HG03280 (cell line): ENCODE results near the gene PATE2.

Experiments
- ATAC-seq: cut with Tn5 transposase; IDR thresholded peaks from one replicate; pipeline ENCODE4 v1.9.1; 2021; ENCODE audit warnings: mild to moderate bottlenecking, moderate library complexity; ENCODE audit not compliant: unreplicated experiment

The PATE2 gene

DNA sequence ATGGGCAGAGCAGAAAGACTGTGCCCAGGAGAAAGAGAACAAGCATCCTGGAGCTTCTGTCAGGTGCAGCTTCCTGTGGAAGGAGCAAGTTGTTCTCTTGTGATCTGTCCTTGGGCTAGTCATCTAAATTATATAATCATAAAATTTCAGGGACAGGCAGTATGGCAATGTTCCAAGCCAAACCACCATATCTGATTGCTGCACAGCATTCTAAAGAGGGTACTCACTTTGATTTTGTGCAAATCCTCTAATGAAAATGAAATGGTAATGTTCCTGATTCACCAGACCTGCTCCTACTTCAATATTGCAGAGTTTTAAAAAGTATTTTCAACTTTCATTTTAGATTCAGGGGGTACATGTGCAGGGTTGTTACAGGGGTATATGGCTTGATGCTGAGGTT is at the start of gene PATE2:
Gene PATE2, minus strand, starts transcription at position 101 of the 400 bp plus-strand sequence. Its CDS starts 55 bp downstream, at position 46.
- no peak for ATAC-seq

DNA sequence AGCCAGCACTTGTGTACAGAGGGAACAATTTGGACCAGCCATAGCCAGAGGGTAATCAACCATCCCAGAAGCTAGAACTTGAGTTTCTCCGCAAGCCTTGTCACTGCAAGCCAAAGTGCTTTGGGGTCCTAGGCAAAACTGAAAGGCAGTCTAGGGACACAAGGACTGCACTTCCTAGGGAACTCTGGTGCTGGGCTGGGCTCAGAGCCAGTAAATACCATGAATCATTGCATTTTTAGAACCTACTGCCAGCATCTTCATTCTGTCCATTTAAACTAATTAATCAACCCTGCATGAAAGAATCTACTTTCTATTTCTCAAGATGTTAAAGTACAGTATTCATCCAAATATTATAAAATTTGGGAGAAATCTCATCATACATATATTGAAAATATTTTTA is 29.3 kb upstream of the PATE2 start:
- ATAC-seq, result no peak

DNA sequence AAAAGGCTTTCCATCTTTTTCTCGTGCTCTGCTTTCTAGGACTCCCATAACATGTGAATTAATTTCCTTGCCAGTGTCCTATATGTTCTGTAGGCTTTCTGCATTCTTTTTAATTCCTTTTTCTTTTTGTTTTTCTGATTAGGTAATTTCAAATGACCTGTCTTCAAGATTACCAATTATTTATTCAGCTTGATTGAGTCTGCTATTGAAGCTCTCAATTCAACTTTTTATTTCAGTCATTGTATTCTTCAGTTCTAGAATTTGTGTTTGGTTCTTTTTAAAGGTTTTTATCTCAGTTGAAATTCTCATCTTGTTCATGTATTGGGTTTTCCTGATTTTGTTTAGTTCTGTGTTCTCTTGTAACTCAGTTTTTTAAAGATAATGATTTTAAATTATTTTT is 23.8 kb upstream of the PATE2 start:
- ATAC-seq, result no peak

DNA sequence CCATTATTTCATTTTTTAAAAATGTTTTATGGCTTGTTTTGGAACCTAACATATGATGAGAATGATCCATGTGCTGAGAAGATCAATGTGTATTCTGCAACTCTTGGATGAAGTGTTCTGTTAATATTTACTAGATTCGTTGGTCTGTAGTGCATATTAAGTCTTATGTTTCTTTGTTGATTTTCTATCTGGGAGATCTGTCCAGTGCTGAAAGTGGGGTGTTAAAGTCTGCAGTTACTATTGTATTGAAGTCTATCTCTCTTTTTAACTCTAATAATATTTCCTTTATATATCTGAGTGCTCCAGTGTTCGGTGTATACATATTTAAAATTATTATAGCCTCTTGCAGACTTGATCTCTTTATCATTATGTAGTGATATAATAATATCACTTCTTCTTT is 21.2 kb upstream of the PATE2 start:
- ATAC-seq, result no peak

DNA sequence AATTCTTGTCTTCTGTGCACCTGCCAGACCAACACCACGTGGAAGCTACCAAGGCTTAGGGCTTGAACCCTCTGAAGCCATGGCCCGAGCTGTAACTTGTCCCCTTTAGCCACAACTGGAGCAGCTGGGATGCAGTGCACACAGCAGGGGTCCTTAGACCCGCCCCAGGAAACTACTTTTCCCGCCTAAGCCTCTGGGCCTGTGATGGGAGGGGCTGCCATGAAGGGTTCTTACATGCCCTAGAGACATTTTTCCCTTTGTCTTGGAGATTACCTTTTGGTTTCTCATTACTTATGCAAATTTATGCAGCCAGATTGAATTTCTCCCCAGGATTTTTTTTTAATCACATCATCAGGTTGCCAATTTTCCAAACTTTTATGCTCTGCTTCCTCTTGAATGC is 19.0 kb upstream of the PATE2 start:
- ATAC-seq, result no peak

DNA sequence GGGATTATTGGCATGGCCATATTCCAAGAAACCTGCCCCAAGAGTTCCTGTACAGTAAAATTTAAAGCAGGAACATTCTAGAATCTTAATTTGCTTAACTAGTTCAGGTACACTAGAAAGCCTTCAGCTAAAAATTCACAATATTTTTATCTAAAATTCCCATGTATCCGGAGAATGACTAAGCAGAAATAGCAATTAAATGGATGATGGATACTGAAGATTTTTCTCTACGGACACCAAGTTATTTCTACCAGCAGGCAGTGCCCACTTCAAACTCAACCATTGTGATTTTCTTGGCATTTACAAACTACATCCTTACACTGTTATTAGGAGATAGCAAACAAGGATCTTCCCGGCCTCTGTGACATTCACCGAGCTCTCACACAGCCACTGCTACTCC is 12.2 kb upstream of the PATE2 start:
- ATAC-seq, result no peak

DNA sequence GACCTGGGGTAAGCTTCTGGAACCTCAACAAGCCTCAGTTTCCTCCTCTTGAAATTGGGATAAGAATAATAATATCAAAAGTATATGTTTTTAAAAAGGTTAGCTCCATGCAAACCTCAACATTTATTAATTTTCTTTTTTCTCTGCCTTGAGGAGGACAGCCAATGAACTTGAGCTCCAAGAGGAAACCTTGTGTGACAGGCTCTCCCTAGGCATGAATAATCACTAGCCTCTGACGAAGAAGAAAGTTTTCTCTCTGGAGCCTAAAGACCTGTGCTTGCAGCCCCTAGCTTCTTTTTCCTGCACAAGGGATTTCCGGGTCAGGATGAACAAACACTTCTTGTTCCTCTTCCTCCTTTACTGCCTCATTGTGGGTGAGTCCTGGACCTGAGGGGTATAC is 9.2 kb upstream of the PATE2 start, which contains the start of gene PATE3:
Gene PATE3, plus strand, starts transcription at position 301 of the 400 bp plus-strand sequence. Its CDS starts 25 bp downstream, at position 326.
- no peak for ATAC-seq

DNA sequence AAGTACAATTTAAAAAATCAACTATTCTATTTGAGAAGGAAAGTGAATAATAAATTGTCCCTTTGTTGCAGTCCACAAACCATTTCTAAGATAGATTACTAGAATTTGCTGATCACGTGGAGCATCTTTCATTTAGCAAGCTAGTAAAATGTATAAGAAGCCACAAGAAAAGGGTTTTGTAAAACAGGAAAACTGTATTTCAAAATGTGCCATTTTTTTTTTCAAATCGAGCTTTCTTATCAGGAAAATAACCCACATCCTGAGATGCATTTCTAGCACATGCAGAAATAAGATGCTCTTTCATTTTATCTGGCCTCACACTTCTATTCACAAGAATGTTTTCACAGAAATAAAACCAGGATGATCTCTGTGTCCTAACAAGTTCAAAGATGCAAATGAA is 6.0 kb upstream of the PATE2 start:
- no peak for ATAC-seq

DNA sequence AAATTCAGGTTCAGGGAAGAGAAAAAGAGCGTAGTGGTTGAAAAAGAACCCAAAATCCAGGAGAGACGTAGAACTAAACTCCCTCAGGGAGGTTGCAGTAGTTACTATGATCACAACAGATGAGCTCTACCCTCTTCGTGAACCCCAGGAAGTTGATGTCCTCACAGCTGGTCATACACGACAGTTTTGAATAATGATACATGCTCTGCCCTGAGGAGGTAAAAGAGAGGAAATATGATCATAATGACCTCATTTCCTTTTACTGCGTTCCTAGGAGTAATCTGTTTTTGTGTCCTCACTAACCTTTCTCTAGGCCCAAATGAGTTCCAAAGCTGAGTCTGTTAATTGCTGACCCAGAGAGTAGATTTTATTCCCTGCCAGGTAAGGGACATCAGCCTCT is 1.3 kb downstream of the PATE2 start:
- ATAC-seq, result no peak

DNA sequence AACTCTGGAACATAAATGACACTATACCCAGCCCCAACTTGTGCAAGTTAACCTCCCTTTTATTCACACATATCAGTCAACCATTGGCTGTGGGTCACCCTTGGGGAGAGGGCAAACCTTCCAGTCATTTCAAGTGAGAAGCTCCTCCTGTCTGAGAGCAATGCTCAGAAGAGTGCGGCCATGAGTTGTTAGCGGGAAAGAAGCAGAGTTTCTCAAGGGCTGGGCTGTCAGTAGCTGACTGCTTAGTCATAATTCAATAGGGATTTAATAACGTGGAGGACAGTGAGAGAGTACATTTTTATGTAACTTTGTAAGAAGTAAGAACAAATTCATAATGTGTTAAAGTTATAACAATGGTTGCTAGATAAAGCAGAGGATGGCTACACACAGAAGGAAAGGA is 5.1 kb downstream of the PATE2 start:
- ATAC-seq, result no peak

DNA sequence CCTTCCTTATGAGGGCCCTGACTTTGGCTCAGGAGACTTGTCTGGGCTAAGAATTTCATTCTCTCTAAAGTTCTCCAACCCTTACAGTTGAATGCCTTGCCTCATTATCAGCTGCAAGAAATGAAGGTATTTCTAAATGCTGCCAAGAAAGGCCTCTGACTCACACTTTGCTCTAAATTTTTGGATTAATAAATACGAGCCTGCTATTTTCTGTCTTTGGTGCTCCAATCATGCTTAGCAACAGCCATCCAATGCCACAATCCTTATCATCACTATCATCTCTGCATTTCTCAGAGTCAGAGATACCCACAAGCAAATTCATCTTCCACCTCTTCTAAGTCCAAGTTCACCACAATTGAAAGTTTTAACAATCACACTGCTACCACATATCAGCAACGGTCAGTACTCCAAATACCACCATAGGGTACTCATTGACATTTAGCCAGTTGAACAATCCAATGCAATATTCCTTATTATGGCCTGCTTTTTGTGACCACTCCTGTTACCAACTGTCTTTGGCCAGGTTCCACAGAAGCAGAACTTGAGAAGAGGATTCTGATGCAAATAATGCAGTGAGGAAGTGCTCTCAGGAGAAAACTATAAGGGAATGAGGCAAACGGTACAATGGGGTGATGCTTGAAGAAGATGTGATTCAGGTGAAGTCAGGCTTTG is 5.7 kb downstream of the PATE2 start:
- no peak for ATAC-seq

DNA sequence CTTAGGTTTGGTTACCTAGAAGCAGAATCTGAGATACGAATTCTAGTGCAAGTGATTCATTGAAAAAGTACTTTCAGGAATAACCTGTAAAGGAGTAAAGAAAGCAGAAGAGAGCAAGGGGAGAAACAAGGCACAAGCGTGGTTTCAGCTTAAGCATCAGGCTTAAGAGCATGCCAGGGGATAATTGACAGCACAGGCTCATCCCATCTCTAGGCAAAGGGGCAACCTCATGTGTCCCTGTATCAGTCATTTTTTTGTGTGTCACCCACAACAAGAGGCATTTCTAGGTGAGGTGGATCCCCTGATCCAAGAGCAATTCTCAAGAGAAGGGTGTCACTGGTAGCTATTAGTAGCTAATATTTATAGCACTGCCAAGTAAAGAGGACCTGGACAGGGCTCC is 8.0 kb downstream of the PATE2 start:
- no peak for ATAC-seq

DNA sequence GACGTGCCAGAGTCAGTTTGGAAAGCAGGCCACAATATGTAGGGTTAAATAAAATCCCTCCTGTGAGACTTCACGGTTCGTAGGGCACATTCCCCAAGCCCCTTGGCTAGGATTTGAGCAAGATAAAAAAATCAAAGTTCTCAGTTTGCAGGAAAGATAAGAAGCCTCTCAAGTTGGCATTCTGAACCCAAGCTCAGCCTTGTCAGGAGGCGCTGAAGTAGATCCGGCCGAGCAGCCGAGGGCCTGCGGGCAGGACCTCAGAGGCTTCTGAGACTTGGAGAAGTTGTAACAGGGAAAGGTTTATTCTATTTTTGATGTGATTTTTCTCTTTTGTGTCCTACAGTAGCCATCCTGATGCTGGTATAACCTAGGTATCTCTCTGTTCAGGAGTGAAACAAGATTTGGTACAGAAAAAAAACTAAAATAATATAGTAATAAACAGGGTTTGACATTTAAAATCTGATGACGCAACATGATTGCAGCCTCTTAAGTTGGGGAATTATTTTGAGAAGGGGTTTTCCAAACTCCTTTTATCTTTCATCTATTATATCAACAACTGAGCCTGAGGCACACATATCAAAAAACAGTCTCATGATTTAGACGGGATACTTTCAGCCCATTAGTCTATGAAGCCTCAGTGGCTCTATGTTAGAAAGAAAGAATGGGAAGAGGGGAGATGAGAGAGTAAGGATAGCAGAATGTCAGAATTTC is 10.1 kb downstream of the PATE2 start:
- ATAC-seq, result no peak

DNA sequence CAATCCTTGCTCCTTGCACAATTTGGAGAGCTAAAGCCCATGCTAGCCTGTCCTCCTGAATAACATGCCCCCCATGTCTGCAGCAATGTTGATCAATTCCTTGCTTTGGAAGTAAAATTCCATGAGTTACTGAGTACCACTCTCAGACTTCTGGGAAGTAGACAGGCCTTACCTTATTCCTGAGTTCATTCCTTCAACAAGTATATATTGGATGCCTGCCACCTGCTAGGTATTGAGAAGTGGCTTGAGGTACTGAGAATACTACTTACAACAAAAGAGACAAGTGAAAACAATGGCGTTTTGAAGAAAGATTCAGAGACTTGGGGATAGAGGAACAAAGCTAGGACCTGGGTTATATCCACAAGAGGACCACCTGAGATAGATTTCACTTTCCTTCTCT is 12.4 kb downstream of the PATE2 start:
- no peak for ATAC-seq

DNA sequence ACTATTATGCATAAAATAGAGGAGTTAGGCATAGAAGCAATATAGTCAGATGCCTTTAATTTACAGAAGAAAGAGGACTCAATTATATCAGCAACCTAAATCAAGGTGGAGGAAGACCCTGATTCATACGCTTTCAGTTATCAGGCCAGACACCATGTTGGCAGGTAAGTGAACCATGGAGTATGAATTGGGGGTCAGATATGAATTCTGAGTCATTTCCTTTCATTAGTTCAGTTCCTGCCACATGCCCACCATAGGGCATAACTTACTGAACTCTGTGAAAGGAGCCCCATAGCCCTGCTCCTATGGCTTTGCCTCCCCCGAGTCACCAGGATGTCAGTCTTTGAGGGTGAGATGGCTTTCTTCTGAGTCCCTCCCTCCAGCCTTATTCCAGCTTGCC is 15.1 kb downstream of the PATE2 start:
- no peak for ATAC-seq

DNA sequence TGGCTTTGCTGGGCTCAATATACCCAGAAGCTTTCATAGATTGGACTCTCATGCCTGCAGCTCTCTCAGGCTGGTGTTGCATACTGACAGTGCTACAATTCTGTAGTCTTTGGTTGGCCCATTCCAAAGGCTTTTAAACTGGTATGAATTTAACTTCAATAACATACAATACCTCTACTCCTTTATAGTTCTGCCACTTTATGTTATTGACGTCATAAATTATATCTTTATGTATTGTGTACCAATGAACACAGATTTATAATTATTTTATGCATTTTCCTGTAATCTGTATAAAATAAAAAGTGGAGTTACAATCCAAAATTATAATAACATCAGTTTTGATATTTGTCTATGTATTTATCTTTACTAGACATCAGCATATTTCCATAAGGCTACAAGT is 16.2 kb downstream of the PATE2 start:
- no peak for ATAC-seq

DNA sequence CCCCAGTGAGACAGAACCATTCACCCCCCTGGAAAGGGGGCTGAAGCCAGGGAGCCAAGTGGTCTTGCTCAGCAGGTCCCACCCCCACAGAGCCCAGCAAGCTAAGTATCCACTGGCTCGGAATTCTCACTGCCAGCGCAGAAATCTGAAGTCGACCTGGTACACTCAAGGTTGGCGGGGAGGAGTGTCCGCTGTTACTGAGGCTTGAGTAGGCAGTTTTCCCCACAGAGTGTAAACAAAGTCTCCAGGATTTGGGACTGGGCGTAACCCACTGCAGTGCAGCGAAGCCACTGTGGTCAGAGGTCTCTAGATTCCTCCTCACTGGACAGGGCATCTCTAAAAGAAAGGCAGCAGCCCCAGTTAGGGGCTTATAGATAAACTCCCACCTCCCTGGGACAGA is 22.6 kb downstream of the PATE2 start:
- ATAC-seq, result no peak

DNA sequence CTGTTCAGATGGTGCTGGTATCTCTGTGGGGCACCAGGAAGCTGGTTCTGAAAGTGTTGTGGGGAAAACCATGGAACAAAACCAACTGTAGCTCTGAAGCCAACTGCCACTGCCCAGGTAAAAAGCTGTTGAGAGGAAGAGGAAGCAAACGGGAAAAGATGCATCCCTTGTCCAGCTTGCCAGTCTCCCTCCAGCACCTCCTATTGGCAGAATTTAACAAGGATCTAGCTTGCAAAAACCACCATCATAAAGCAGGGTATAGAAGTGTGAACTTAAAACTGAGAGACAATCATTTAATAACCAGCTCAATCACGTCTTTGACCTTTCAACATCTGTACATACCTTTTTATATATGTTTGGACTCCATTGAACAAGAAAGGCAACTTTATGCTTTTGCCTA is 28.0 kb downstream of the PATE2 start:
- ATAC-seq, result no peak

DNA sequence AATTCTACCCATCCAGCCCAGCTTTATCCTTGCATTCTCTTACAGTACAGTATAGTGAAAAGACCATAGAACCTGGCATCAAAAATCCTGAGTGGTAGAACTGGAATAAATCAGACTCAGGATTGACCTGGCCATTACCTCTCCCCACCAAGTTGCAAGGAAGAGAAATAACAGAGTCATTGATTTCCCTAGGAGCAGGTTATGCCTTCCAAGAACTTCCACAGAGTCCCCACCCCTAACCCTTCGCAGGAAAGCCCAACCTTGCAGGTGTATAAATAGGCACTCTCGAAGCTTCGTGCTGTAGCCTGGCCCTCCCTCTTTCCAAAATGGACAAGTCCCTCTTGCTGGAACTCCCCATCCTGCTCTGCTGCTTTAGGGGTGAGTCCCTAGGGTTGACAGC is 32.6 kb downstream of the PATE2 start, which contains the start of gene PATE1:
Gene PATE1, plus strand, starts transcription at position 301 of the 400 bp plus-strand sequence. Its CDS starts 26 bp downstream, at position 327.
- no peak for ATAC-seq

DNA sequence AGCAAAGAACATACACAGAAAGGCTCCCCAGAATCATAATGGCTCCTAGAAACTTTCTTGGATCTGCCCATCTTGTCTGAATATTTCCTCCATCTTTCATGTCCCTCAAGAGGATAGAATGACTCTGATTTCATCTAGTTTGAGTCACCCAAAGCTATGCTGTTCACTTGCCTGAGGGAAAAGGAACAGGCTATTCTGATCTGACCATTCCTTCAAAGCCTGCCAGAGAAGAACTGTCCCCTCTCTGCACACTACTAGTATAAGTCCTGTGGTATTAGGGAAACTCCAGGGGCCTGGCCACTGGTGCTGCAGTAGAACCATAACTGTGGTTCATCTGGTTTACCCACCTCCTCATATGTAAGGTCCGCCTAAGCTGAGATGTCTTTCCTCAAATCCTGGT is 34.9 kb downstream of the PATE2 start:
- ATAC-seq, result no peak

DNA sequence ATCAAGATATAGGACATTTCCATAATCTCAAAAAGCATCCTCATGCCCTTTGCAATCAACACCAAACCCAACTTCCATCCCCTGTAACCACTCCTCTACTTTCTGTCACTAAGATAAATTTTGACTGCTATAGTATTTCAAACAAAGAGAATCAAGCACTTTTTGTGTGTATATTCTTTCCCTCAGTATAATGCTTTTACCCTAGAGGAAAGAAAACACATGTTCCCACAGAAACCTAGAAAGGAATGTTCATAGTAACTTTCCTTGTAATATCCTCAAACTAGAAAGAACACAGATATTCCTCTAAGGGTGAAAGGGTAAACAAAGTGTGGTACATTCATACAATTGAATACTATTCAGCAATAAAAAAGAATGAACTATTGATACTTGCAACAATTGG is 38.0 kb downstream of the PATE2 start:
- ATAC-seq, result no peak

DNA sequence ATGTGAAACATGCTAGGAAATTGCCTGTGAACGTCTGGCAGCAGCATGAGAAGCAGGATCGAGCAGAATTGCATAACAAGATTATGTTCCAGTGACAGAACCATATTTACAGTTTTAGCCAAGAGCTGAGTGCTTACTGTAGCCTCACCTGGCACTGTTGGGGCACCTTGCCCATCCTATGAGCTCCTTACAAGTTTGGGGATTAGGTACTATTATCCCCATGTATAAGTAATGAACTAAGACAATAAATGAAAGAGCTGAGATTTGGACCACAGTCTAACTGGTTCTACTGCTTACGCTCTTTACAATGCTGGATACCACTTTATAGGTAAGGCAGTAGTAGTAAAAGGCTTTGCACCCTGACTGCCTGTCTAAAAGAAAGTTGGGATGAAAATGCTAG is 49.7 kb downstream of the PATE2 start:
- no peak for ATAC-seq
